ENCODE measurements around the gene KRT85.

- TF ChIP-seq CTCF (IDR thresholded peaks at IDR 0.05) = no peak
- no peak for TF ChIP-seq ZFX (IDR thresholded peaks at IDR 0.05; ENCODE audit: borderline replicate concordance)
These were observed 36.2 kb downstream of the KRT85 start for GRCh38 chr12:52331039-52331438.

Measured in 22Rv1 (cell line).